ENCODE measurements around the gene PTCH2. TPM values are rescaled to one million over a fixed set of nuclear protein-coding genes. Genes with fewer than 3 reads are reported as not detected.

Gene PTCH2
- total and polyA plus RNA-seq, 2 of the 13 experiments (the other 11 are each of a cell fraction or from before 2014, with no cell fraction given), result 0.60 to 1.5 TPM

DNA sequence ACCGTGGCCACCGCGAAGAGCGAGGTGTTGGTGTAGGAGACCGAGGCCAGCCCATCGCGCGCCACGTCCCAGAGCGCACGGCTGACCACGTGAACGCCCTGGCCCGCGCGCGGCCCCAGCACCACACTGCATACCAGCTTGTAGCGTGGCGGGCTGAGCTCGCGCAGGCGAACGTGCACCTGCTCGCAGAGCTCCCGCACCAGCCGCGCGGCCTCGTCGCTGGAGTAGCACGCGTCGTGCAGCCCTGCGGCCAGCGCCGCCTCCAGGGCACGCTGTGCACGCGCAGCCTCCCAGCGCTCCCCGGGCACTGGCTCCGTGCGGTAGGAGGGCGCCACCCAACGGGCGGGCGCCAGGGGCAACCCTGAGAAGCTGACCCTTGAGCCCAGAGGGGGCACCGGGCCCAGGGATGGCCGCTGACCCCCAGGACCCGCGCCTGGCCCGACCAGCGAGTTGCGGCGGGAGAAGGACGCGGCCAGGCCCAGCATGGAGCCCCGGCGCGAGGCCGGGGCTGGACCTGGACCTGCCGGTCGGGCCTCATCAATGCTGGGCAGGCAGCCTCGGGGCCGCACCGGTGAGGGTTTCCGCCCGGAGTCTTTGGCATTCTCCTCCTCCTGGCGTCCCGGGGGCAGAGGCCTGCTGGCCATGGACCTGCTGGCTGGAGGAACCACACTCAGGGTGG is 36.9 kb downstream of the PTCH2 start (continued):
- TF ChIP-seq, protein P1, sequence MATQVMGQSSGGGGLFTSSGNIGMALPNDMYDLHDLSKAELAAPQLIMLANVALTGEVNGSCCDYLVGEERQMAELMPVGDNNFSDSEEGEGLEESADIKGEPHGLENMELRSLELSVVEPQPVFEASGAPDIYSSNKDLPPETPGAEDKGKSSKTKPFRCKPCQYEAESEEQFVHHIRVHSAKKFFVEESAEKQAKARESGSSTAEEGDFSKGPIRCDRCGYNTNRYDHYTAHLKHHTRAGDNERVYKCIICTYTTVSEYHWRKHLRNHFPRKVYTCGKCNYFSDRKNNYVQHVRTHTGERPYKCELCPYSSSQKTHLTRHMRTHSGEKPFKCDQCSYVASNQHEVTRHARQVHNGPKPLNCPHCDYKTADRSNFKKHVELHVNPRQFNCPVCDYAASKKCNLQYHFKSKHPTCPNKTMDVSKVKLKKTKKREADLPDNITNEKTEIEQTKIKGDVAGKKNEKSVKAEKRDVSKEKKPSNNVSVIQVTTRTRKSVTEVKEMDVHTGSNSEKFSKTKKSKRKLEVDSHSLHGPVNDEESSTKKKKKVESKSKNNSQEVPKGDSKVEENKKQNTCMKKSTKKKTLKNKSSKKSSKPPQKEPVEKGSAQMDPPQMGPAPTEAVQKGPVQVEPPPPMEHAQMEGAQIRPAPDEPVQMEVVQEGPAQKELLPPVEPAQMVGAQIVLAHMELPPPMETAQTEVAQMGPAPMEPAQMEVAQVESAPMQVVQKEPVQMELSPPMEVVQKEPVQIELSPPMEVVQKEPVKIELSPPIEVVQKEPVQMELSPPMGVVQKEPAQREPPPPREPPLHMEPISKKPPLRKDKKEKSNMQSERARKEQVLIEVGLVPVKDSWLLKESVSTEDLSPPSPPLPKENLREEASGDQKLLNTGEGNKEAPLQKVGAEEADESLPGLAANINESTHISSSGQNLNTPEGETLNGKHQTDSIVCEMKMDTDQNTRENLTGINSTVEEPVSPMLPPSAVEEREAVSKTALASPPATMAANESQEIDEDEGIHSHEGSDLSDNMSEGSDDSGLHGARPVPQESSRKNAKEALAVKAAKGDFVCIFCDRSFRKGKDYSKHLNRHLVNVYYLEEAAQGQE (IDR thresholded peaks at IDR 0.05; ENCODE audit: borderline replicate concordance in 1 of 2, low read depth in 1 of 2, low read length in 2 of 2), result no peak
- TF ChIP-seq POLR2G (IDR thresholded peaks at IDR 0.05; ENCODE audit: low read depth, low read length), result no peak
- TF ChIP-seq ZSCAN21 (CRISPR knock-in tag; IDR thresholded peaks at IDR 0.05; ENCODE audit: borderline replicate concordance), result no peak
- TF ChIP-seq, protein P2, sequence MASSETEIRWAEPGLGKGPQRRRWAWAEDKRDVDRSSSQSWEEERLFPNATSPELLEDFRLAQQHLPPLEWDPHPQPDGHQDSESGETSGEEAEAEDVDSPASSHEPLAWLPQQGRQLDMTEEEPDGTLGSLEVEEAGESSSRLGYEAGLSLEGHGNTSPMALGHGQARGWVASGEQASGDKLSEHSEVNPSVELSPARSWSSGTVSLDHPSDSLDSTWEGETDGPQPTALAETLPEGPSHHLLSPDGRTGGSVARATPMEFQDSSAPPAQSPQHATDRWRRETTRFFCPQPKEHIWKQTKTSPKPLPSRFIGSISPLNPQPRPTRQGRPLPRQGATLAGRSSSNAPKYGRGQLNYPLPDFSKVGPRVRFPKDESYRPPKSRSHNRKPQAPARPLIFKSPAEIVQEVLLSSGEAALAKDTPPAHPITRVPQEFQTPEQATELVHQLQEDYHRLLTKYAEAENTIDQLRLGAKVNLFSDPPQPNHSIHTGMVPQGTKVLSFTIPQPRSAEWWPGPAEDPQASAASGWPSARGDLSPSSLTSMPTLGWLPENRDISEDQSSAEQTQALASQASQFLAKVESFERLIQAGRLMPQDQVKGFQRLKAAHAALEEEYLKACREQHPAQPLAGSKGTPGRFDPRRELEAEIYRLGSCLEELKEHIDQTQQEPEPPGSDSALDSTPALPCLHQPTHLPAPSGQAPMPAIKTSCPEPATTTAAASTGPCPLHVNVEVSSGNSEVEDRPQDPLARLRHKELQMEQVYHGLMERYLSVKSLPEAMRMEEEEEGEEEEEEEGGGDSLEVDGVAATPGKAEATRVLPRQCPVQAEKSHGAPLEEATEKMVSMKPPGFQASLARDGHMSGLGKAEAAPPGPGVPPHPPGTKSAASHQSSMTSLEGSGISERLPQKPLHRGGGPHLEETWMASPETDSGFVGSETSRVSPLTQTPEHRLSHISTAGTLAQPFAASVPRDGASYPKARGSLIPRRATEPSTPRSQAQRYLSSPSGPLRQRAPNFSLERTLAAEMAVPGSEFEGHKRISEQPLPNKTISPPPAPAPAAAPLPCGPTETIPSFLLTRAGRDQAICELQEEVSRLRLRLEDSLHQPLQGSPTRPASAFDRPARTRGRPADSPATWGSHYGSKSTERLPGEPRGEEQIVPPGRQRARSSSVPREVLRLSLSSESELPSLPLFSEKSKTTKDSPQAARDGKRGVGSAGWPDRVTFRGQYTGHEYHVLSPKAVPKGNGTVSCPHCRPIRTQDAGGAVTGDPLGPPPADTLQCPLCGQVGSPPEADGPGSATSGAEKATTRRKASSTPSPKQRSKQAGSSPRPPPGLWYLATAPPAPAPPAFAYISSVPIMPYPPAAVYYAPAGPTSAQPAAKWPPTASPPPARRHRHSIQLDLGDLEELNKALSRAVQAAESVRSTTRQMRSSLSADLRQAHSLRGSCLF (CRISPR knock-in tag; IDR thresholded peaks at IDR 0.05; ENCODE audit: borderline replicate concordance), result no peak
- no peak for TF ChIP-seq KDM5B (CRISPR knock-in tag; IDR thresholded peaks at IDR 0.05; ENCODE audit: borderline replicate concordance)
- no peak for TF ChIP-seq ZC3H4 (CRISPR knock-in tag; IDR thresholded peaks at IDR 0.05; ENCODE audit: borderline replicate concordance)
- TF ChIP-seq MAFK (conservative IDR thresholded peaks at IDR 0.05 in 1 of 2, IDR thresholded peaks at IDR 0.05 in 1 of 2; ENCODE audit: low read length in 2 of 2), result no peak
- no peak for TF ChIP-seq ZNF841 (CRISPR knock-in tag; IDR thresholded peaks at IDR 0.05; ENCODE audit: borderline replicate concordance)
- no peak for TF ChIP-seq ZFP36L1 (CRISPR knock-in tag; IDR thresholded peaks at IDR 0.05)

Measured in HepG2 (cell line).